Prostate gland (tissue), 2 donors: ENCODE data around the gene TMEM132A.

ENCODE experiments used
- CTCF ChIP-seq, 4 experiments: fragments of 200-600 bp in 2 of 4; fragments of 450-650 bp in 2 of 4; sonication (generic) in 2 of 4; IDR thresholded peaks; 1 replicate in 3 of 4; 2 replicates in 1 of 4; pipeline ENCODE4 v1.5.1; 2016 to 2019; ENCODE audit warnings: antibody characterized with exemption in 4 of 4, mild to moderate bottlenecking in 2 of 4, moderate library complexity in 2 of 4
- POLR2A ChIP-seq: fragments of 450-650 bp; IDR thresholded peaks from one replicate; pipeline ENCODE4 v1.6.1; 2016; ENCODE audit warnings: antibody characterized with exemption, mild to moderate bottlenecking
- POLR2AphosphoS5 ChIP-seq: sonication (generic); formaldehyde crosslinking; IDR thresholded peaks from one replicate; pipeline ENCODE4 v1.6.1; 2017; ENCODE audit warnings: antibody characterized with exemption

- TF ChIP-seq CTCF (IDR thresholded peaks at IDR 0.05) (no peak), POLR2A (no peak), POLR2AphosphoS5 (no peak)
These were observed 9.5 kb upstream of the TMEM132A start for GRCh38 chr11:60914633-60915247.
